Adipose tissue (tissue), 3 donors: ENCODE measurements around the gene MTSS2. TPM values are rescaled to one million over a fixed set of nuclear protein-coding genes. Genes with fewer than 3 reads are reported as not detected.
A peak's percentile ranks its signal among the peaks of the same experiment; 100 is the strongest.

Experiments used
- H3K27ac ChIP-seq: one replicate; pipeline ENCODE4 v1.5.1; 2013; ENCODE audit warnings: low read depth, low read length
- WGBS, 3 donors: extraction: QIAGEN DNeasy Blood & Tissue Kit; methylation state at CpG; one replicate each; pipeline ENCODE4 v1.1.7; 2013; 5-methylcytosine and 5-hydroxymethylcytosine counted together
- polyA plus RNA-seq, 3 donors: library from polyadenylated mRNA; stranded (reverse); fragments of 200-250 nt; gene quantifications; one replicate each; pipeline ENCODE4 v1.2.3, GENCODE V29; 2013
- donor health status: healthy with polysubstance abuse.
- donor health status: Bipolar disorder and iron deficiency.
- donor health status: healthy.

The MTSS2 gene
- polyA plus RNA-seq, 3 donors, result 9.4 to 36.6 (median 32.7) TPM

GRCh38 chr16:70703041-70703834 is 17.4 kb upstream of the MTSS2 start:
- H3K27ac ChIP-seq, result no peak overlapping the region
- WGBS, 3 donors, result 78 to 80% (median 79%) methylated on average over 16 of the region's 16 CpGs

- no peak overlapping the region for H3K27ac ChIP-seq
- WGBS, 3 donors, result 70 to 83% (median 76%) methylated on average over 8 of the region's 8 CpGs
These were observed 16.8 kb upstream of the MTSS2 start for GRCh38 chr16:70702624-70703023.

- H3K27ac ChIP-seq, result no peak overlapping the region
- WGBS, 3 donors, result 87 to 94% (median 91%) methylated on average over 8 of the region's 8 CpGs
These were observed 16.1 kb upstream of the MTSS2 start for GRCh38 chr16:70701998-70702397.

- 82 to 86% (median 86%) methylated on average over 9 of the region's 9 CpGs for WGBS, 3 donors
- no peak overlapping the region for H3K27ac ChIP-seq
These were observed 15.7 kb upstream of the MTSS2 start for GRCh38 chr16:70701596-70701995.

GRCh38 chr16:70701036-70701435 is 15.2 kb upstream of the MTSS2 start:
- 74 to 81% (median 77%) methylated on average over 3 of the region's 3 CpGs for WGBS, 3 donors
- H3K27ac ChIP-seq, result no peak overlapping the region

GRCh38 chr16:70700101-70701020 is 14.5 kb upstream of the MTSS2 start:
- H3K27ac ChIP-seq, result no peak overlapping the region
- 65 to 84% (median 67%) methylated on average over 30 of the region's 30 CpGs for WGBS, 3 donors

GRCh38 chr16:70699696-70700095 is 13.8 kb upstream of the MTSS2 start:
- WGBS, 3 donors, result 81 to 89% (median 87%) methylated on average over 17 of the region's 17 CpGs
- H3K27ac ChIP-seq, result no peak overlapping the region

- 93 to 96% (median 94%) methylated on average over 10 of the region's 10 CpGs for WGBS, 3 donors
- H3K27ac ChIP-seq, result no peak overlapping the region
These were observed 13.0 kb upstream of the MTSS2 start for GRCh38 chr16:70698901-70699300.

- H3K27ac ChIP-seq, result no peak overlapping the region
- WGBS, 3 donors, result 54 to 78% (median 62%) methylated on average over 14 of the region's 14 CpGs
These were observed 11.8 kb upstream of the MTSS2 start for GRCh38 chr16:70697594-70698170.

GRCh38 chr16:70696952-70697593 is 11.2 kb upstream of the MTSS2 start:
- 53 to 75% (median 55%) methylated on average over 19 of the region's 19 CpGs for WGBS, 3 donors
- no peak overlapping the region for H3K27ac ChIP-seq

- WGBS, 3 donors, result 88 to 96% (median 95%) methylated on average over 8 of the region's 8 CpGs
- no peak overlapping the region for H3K27ac ChIP-seq
These were observed 10.5 kb upstream of the MTSS2 start for GRCh38 chr16:70696355-70696754.

- no peak overlapping the region for H3K27ac ChIP-seq
- WGBS, 3 donors, result 46 to 57% (median 50%) methylated on average over 14 of the region's 14 CpGs
These were observed 9.6 kb upstream of the MTSS2 start for GRCh38 chr16:70695331-70696070.

- no peak overlapping the region for H3K27ac ChIP-seq
- WGBS, 3 donors, result 84 to 91% (median 90%) methylated on average over 4 of the region's 4 CpGs
These were observed 9.0 kb upstream of the MTSS2 start for GRCh38 chr16:70694868-70695218.

GRCh38 chr16:70694088-70694867 is 8.4 kb upstream of the MTSS2 start:
- 81 to 90% (median 86%) methylated on average over 17 of the region's 17 CpGs for WGBS, 3 donors

GRCh38 chr16:70692873-70693671 is 7.2 kb upstream of the MTSS2 start:
- WGBS, 3 donors, result 78 to 84% (median 83%) methylated on average over 26 to 29 of the region's 29 CpGs
- peak overlapping the region; percentile 58 for H3K27ac ChIP-seq

More at GRCh38 chr16:70694088-70694867, 8.4 kb upstream of the MTSS2 start:
- H3K27ac ChIP-seq, result no peak overlapping the region

- H3K27ac ChIP-seq, result peak overlapping the region; percentile 58
- whole genome bisulfite sequencing, 3 donors, result 63 to 92% (median 82%) methylated on average over 13 to 14 of the region's 14 CpGs
These were observed 6.4 kb upstream of the MTSS2 start for GRCh38 chr16:70692130-70692872.
